H1 (cell line): ENCODE data around the gene FRMD4A. TPM values are rescaled to one million over a fixed set of nuclear protein-coding genes. Genes with fewer than 3 reads are reported as not detected.

Source experiments
- CTCF ChIA-PET: fragments of 300-600 bp; sonication (Branson Sonifier 250); formaldehyde crosslinking; loops from one replicate; lab custom pipeline; 2021; ENCODE audit not compliant: partially characterized antibody; lab: Charles Lee
- POLR2A ChIA-PET: fragments of 300-600 bp; sonication (Branson Sonifier 250); formaldehyde crosslinking; loops from one replicate; lab custom pipeline; 2021; ENCODE audit warnings: inconsistent platforms; ENCODE audit not compliant: partially characterized antibody; lab: Charles Lee
- DNase-seq, 2 experiments: peaks; one replicate each; pipeline versions ENCODE4 v3.0.0 to v3.0.0-alpha.2; 2010 to 2022; ENCODE audit warnings: low spot score in 2 of 2, low read depth in 1 of 2, mixed read lengths in 1 of 2
- FAIRE-seq: peaks from 2 replicates; lab custom pipeline; 2011; peaks lifted over from hg19 to GRCh38; lab: Jason Lieb, UNC
- H2AFZ ChIP-seq: 2 replicates; pipeline ENCODE4 v1.8.1; 2012; ENCODE audit warnings: low read length, inconsistent platforms
- H2AK5ac ChIP-seq: 2 replicates; pipeline ENCODE4 v1.6.1; 2013; ENCODE audit warnings: low read depth, low read length
- H2BK120ac ChIP-seq: replicated peaks from 2 replicates; pipeline ENCODE3; 2013; ENCODE audit warnings: low read depth, low read length, inconsistent platforms
- H2BK12ac ChIP-seq: 2 replicates; pipeline ENCODE4 v1.6.1; 2013; ENCODE audit warnings: low read depth, low read length
- H2BK15ac ChIP-seq: 2 replicates; pipeline ENCODE4 v1.6.1; 2013; ENCODE audit warnings: low read length
- H2BK20ac ChIP-seq: 2 replicates; pipeline ENCODE4 v1.6.1; 2013; ENCODE audit warnings: low read length
- H2BK5ac ChIP-seq: 2 replicates; pipeline ENCODE4 v1.6.1; 2013; ENCODE audit warnings: low read depth, low read length
- H3K14ac ChIP-seq: 2 replicates; pipeline ENCODE4 v1.6.1; 2013; ENCODE audit warnings: inconsistent platforms; ENCODE audit not compliant: insufficient read length
- H3K18ac ChIP-seq: 2 replicates; pipeline ENCODE4 v1.6.1; 2013; ENCODE audit warnings: low read length; ENCODE audit errors: extremely low read depth
- H3K23ac ChIP-seq: 2 replicates; pipeline ENCODE4 v1.6.1; 2013; ENCODE audit warnings: inconsistent platforms; ENCODE audit not compliant: insufficient read length
- H3K23me2 ChIP-seq: 2 replicates; pipeline ENCODE4 v1.6.1; 2013; ENCODE audit warnings: low read depth, low read length
- H3K27ac ChIP-seq: 2 replicates; pipeline ENCODE4 v1.6.1; 2011; ENCODE audit warnings: low read depth, low read length, inconsistent platforms
- H3K27me3 ChIP-seq, 4 experiments: replicated peaks in 1 of 4; 1 replicate in 1 of 4; 2 replicates in 3 of 4; pipeline versions ENCODE4 v1.6.1 to v1.8.1; 2011 to 2013; ENCODE audit warnings: low read length in 3 of 4, mild to moderate bottlenecking in 3 of 4, inconsistent platforms in 2 of 4, mixed read lengths in 2 of 4, moderate library complexity in 1 of 4; ENCODE audit not compliant: control insufficient read depth in 3 of 4, insufficient read depth in 3 of 4; ENCODE audit errors: extremely low read depth in 1 of 4
- H3K36me3 ChIP-seq, 4 experiments: 2 replicates each; pipeline versions ENCODE4 v1.6.1 to v1.8.1; 2011 to 2013; ENCODE audit warnings: mild to moderate bottlenecking in 4 of 4, low read length in 3 of 4, moderate library complexity in 2 of 4, control low read depth in 1 of 4, inconsistent platforms in 1 of 4; ENCODE audit not compliant: insufficient read depth in 4 of 4, control insufficient read depth in 2 of 4
- H3K4ac ChIP-seq: replicated peaks from 2 replicates; pipeline ENCODE3; 2013; ENCODE audit warnings: low read length, low read depth, mixed read lengths, inconsistent platforms; ENCODE audit not compliant: insufficient read length
- H3K4me1 ChIP-seq, 4 experiments: replicated peaks in 1 of 4; 1 replicate in 1 of 4; 2 replicates in 3 of 4; pipeline versions ENCODE4 v1.6.1 to v1.8.1; 2011 to 2013; ENCODE audit warnings: low read length in 3 of 4, inconsistent platforms in 2 of 4, mixed read lengths in 1 of 4; ENCODE audit not compliant: insufficient read depth in 4 of 4, control insufficient read depth in 3 of 4
- H3K4me2 ChIP-seq, 2 experiments: 2 replicates each; pipeline versions ENCODE4 v1.6.1 to v1.8.1; 2011 to 2013; ENCODE audit warnings: low read depth in 2 of 2, low read length in 2 of 2, control low read depth in 1 of 2, inconsistent platforms in 1 of 2, mild to moderate bottlenecking in 1 of 2; ENCODE audit not compliant: insufficient read depth in 1 of 2
- H3K4me3 ChIP-seq, 4 experiments: fragments of 200-600, 300-600 bp in 1 of 4; sonication (generic), shearing (Covaris generic), sonication (Bioruptor Twin) in 1 of 4; 2 replicates each; pipeline versions ENCODE4 v1.5.1 to v1.8.1; 2011 to 2016; ENCODE audit warnings: low read length in 4 of 4, low read depth in 3 of 4, control low read depth in 2 of 4, inconsistent platforms in 2 of 4, mild to moderate bottlenecking in 2 of 4, mixed read lengths in 1 of 4, moderate library complexity in 1 of 4; ENCODE audit not compliant: insufficient read depth in 2 of 4; ENCODE audit errors: extremely low read depth in 1 of 4
- H3K56ac ChIP-seq: replicated peaks from 2 replicates; pipeline ENCODE3; 2013; ENCODE audit warnings: low read depth, mild to moderate bottlenecking, mixed read lengths, low read length, inconsistent platforms; ENCODE audit not compliant: insufficient read length
- H3K79me1 ChIP-seq: 2 replicates; pipeline ENCODE4 v1.6.1; 2013; ENCODE audit warnings: low read depth, low read length, control low read depth
- H3K79me2 ChIP-seq, 2 experiments: 2 replicates each; pipeline versions ENCODE4 v1.6.1 to v1.8.1; 2012 to 2013; ENCODE audit warnings: low read length in 2 of 2, mild to moderate bottlenecking in 2 of 2, inconsistent platforms in 1 of 2; ENCODE audit not compliant: insufficient read depth in 2 of 2, control insufficient read depth in 1 of 2
- H3K9ac ChIP-seq, 4 experiments: replicated peaks in 1 of 4; 1 replicate in 1 of 4; 2 replicates in 3 of 4; pipeline versions ENCODE4 v1.6.1 to v1.8.1; 2011 to 2013; ENCODE audit warnings: low read depth in 3 of 4, low read length in 3 of 4, control low read depth in 2 of 4, mild to moderate bottlenecking in 2 of 4, moderate library complexity in 2 of 4, inconsistent platforms in 1 of 4; ENCODE audit errors: extremely low read depth in 1 of 4
- H3K9me3 ChIP-seq, 2 experiments: 2 replicates each; pipeline versions ENCODE4 v1.6.1 to v1.8.1; 2012 to 2013; ENCODE audit warnings: mild to moderate bottlenecking in 2 of 2, moderate library complexity in 2 of 2, control low read depth in 1 of 2, inconsistent platforms in 1 of 2, low read depth in 1 of 2, low read length in 1 of 2, mixed read lengths in 1 of 2; ENCODE audit not compliant: insufficient read depth in 2 of 2
- H4K20me1 ChIP-seq, 2 experiments: replicated peaks in 1 of 2; 2 replicates each; pipeline versions ENCODE3 to v1.8.1; 2011 to 2013; ENCODE audit warnings: inconsistent platforms in 2 of 2, low read length in 2 of 2, mild to moderate bottlenecking in 1 of 2; ENCODE audit not compliant: insufficient read depth in 2 of 2, control insufficient read depth in 1 of 2
- H4K5ac ChIP-seq: 2 replicates; pipeline ENCODE4 v1.6.1; 2013; ENCODE audit warnings: low read length, low read depth, mixed read lengths, inconsistent platforms; ENCODE audit not compliant: insufficient read length
- H4K8ac ChIP-seq: 2 replicates; pipeline ENCODE4 v1.8.0; 2013; ENCODE audit warnings: mild to moderate bottlenecking, moderate library complexity, low read length, inconsistent platforms; ENCODE audit not compliant: insufficient read depth; ENCODE audit errors: extremely low read depth
- H4K91ac ChIP-seq: replicated peaks from 2 replicates; pipeline ENCODE3; 2013; ENCODE audit warnings: low read length, mixed read lengths, inconsistent platforms; ENCODE audit not compliant: insufficient read length
- BRCA1 ChIP-seq: IDR thresholded peaks from 2 replicates; pipeline ENCODE4 v1.6.1; 2012; ENCODE audit warnings: low read depth, low read length, improper control_type of control experiment
- TEAD4 ChIP-seq: IDR thresholded peaks from 2 replicates; pipeline ENCODE4 v1.6.1; 2012; ENCODE audit warnings: low read depth, low read length, inconsistent platforms, mixed read lengths
- WGBS, 2 experiments: shearing (Covaris generic) in 1 of 2; methylation state at CpG; one replicate each; pipeline versions ENCODE4 v1.1.6 to v1.1.7; 2013 to 2015; ENCODE audit warnings: low lambda C conversion rate in 2 of 2, mixed read lengths in 2 of 2, inconsistent platforms in 1 of 2, low coverage in 1 of 2, missing lambda C conversion rate in 1 of 2; ENCODE audit not compliant: insufficient replicate concordance in 2 of 2, insufficient coverage in 1 of 2, insufficient read length in 1 of 2; ENCODE audit errors: extremely low coverage in 1 of 2, missing lambda C conversion rate in 1 of 2; 5-methylcytosine and 5-hydroxymethylcytosine counted together
- polyA plus RNA-seq, 7 experiments: library from polyadenylated mRNA; depleted of rRNA in 3 of 7; stranded (reverse) in 5 of 7; unstranded in 2 of 7; fragments of >200 nt in 5 of 7; fragments of 200-250 nt in 2 of 7; gene quantifications; 1 replicate in 5 of 7; 2 replicates in 1 of 7; 4 replicates in 1 of 7; pipeline versions ENCODE4 v1.2.1 to v1.2.3, GENCODE V29; 2011 to 2013; ENCODE audit warnings: missing spikeins in 2 of 7, mixed read lengths in 2 of 7
- total RNA-seq: library from RNA; stranded (reverse); fragmentation: NEBNext Ultra II Directional; extraction: Animal tissue kit (Norgen Biotek cat#: 25700); gene quantifications from 2 replicates; pipeline ENCODE4 v1.2.1, GENCODE V29; 2021

FRMD4A gene
- total and polyA plus RNA-seq, 2 of the 8 experiments (the other 6 are each of a cell fraction or from before 2014, with no cell fraction given) = 38.6 to 39.6 TPM

DNA sequence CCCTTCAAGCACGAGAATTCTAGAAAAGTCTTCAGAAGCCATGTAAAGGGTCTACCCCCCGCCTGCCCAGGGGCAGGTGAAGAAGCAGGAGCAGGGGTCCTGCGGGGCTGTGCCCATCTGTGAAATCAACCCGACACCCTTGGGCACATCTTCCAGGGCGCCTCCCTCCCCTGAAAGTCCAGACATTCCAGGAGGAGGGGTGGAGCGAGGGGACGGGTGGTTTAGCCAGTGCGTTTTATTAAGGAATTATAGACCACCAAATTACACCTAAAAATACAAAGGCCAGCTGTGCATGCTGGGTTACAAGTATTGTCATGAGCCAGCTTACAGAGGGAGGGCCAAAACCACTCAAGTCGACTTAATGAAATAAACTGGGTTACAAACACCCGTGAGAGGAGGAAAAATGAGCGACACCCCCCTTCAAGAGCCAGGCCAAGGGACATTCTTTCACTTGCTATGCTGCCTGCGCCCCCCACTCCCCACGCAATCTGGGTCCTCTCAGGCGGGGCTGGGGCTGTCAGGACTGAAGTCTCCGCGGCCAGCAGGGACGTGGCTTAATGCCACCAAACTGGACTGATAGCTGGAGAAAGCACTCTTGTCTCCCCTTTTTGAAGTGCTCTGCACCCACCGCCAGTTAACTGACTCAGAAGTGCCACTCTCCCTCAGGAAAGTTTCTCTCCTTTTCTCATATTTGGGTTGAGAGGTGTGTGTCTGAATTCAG lies 360.3 kb downstream of the FRMD4A start:
- Histone ChIP-seq H2BK15ac (no peak overlapping the region), H3K23ac (no peak overlapping the region), H3K4me2 (no peak overlapping the region), H2AFZ (no peak overlapping the region), H2BK5ac (0 out of 2 replicates have a peak overlapping the region, but pooled peaks have one; percentile 54), H3K14ac (no peak overlapping the region), H3K36me3 (no peaks in the 10 kb centered on the region), H2BK20ac (peak overlapping the region; percentile 55; the same call in 1 of the 2 replicates), H4K20me1 (no peaks in the 10 kb centered on the region), H2BK120ac (no peak overlapping the region), H3K27ac (no peak overlapping the region), H4K8ac (0 out of 2 replicates have a peak overlapping the region, but pooled peaks have one; percentile 18), H3K79me1 (no peaks in the 10 kb centered on the region), H3K9ac (no peak overlapping the region), H4K5ac (no peak overlapping the region), H3K4me3 (no peak overlapping the region), H3K18ac (no peak overlapping the region), H2BK12ac (peak overlapping the region; percentile 95; the same call in 1 of the 2 replicates), H3K4me1 (peaks cover 0 to 18% (median 9%) of the 10 kb centered on the region in 4 experiments; a peak in 5 of 7 replicates), H3K9me3 (no peaks in the 10 kb centered on the region), H3K4ac (no peak overlapping the region), H4K91ac (no peak overlapping the region), H3K56ac (no peak overlapping the region), H3K79me2 (no peaks in the 10 kb centered on the region), H3K23me2 (peaks cover 3% of the 10 kb centered on the region; the same call in 1 of the 2 replicates), H2AK5ac (peak overlapping the region; percentile 41; the same call in 1 of the 2 replicates), H3K27me3 (no peaks in the 10 kb centered on the region)
- ChIA-PET POLR2A (no interaction called here), CTCF (interaction anchor here (0.9 to 1.6 kb wide), 5 partner anchors 9 to 332 kb away, joined by 3 to 4 read pairs (median 3); no protein-coding TSS in a partner anchor)
- FAIRE-seq (no peak), DNase-seq (no peak)
- TF ChIP-seq TEAD4 (peak; percentile 78), BRCA1 (no peak)
- 80% methylated on average over 18 of the region's 18 CpGs; no CpG with 5 or more reads in 1 of the 2 experiments for WGBS, 2 experiments
